H1 (cell line): ENCODE data around the gene ARPP21. TPM values are rescaled to one million over a fixed set of nuclear protein-coding genes. Genes with fewer than 3 reads are reported as not detected.

Experiments used
- CTCF ChIA-PET: fragments of 300-600 bp; sonication (Branson Sonifier 250); formaldehyde crosslinking; loops from one replicate; lab custom pipeline; 2021; ENCODE audit not compliant: partially characterized antibody; lab: Charles Lee
- POLR2A ChIA-PET: fragments of 300-600 bp; sonication (Branson Sonifier 250); formaldehyde crosslinking; loops from one replicate; lab custom pipeline; 2021; ENCODE audit warnings: inconsistent platforms; ENCODE audit not compliant: partially characterized antibody; lab: Charles Lee
- DNase-seq, 2 experiments: peaks; one replicate each; pipeline versions ENCODE4 v3.0.0 to v3.0.0-alpha.2; 2010 to 2022; ENCODE audit warnings: low spot score in 2 of 2, low read depth in 1 of 2, mixed read lengths in 1 of 2
- FAIRE-seq: peaks from 2 replicates; lab custom pipeline; 2011; peaks lifted over from hg19 to GRCh38; lab: Jason Lieb, UNC
- H2AFZ ChIP-seq: 2 replicates; pipeline ENCODE4 v1.8.1; 2012; ENCODE audit warnings: low read length, inconsistent platforms
- H2AK5ac ChIP-seq: 2 replicates; pipeline ENCODE4 v1.6.1; 2013; ENCODE audit warnings: low read depth, low read length
- H2BK120ac ChIP-seq: replicated peaks from 2 replicates; pipeline ENCODE3; 2013; ENCODE audit warnings: low read depth, low read length, inconsistent platforms
- H2BK12ac ChIP-seq: 2 replicates; pipeline ENCODE4 v1.6.1; 2013; ENCODE audit warnings: low read depth, low read length
- H2BK15ac ChIP-seq: 2 replicates; pipeline ENCODE4 v1.6.1; 2013; ENCODE audit warnings: low read length
- H2BK20ac ChIP-seq: 2 replicates; pipeline ENCODE4 v1.6.1; 2013; ENCODE audit warnings: low read length
- H2BK5ac ChIP-seq: 2 replicates; pipeline ENCODE4 v1.6.1; 2013; ENCODE audit warnings: low read depth, low read length
- H3K14ac ChIP-seq: 2 replicates; pipeline ENCODE4 v1.6.1; 2013; ENCODE audit warnings: inconsistent platforms; ENCODE audit not compliant: insufficient read length
- H3K18ac ChIP-seq: 2 replicates; pipeline ENCODE4 v1.6.1; 2013; ENCODE audit warnings: low read length; ENCODE audit errors: extremely low read depth
- H3K23ac ChIP-seq: 2 replicates; pipeline ENCODE4 v1.6.1; 2013; ENCODE audit warnings: inconsistent platforms; ENCODE audit not compliant: insufficient read length
- H3K23me2 ChIP-seq: 2 replicates; pipeline ENCODE4 v1.6.1; 2013; ENCODE audit warnings: low read depth, low read length
- H3K27ac ChIP-seq: 2 replicates; pipeline ENCODE4 v1.6.1; 2011; ENCODE audit warnings: low read depth, low read length, inconsistent platforms
- H3K27me3 ChIP-seq, 4 experiments: replicated peaks in 1 of 4; 1 replicate in 1 of 4; 2 replicates in 3 of 4; pipeline versions ENCODE4 v1.6.1 to v1.8.1; 2011 to 2013; ENCODE audit warnings: low read length in 3 of 4, mild to moderate bottlenecking in 3 of 4, inconsistent platforms in 2 of 4, mixed read lengths in 2 of 4, moderate library complexity in 1 of 4; ENCODE audit not compliant: control insufficient read depth in 3 of 4, insufficient read depth in 3 of 4; ENCODE audit errors: extremely low read depth in 1 of 4
- H3K36me3 ChIP-seq, 4 experiments: 2 replicates each; pipeline versions ENCODE4 v1.6.1 to v1.8.1; 2011 to 2013; ENCODE audit warnings: mild to moderate bottlenecking in 4 of 4, low read length in 3 of 4, moderate library complexity in 2 of 4, control low read depth in 1 of 4, inconsistent platforms in 1 of 4; ENCODE audit not compliant: insufficient read depth in 4 of 4, control insufficient read depth in 2 of 4
- H3K4ac ChIP-seq: replicated peaks from 2 replicates; pipeline ENCODE3; 2013; ENCODE audit warnings: low read length, low read depth, mixed read lengths, inconsistent platforms; ENCODE audit not compliant: insufficient read length
- H3K4me1 ChIP-seq, 4 experiments: replicated peaks in 1 of 4; 1 replicate in 1 of 4; 2 replicates in 3 of 4; pipeline versions ENCODE4 v1.6.1 to v1.8.1; 2011 to 2013; ENCODE audit warnings: low read length in 3 of 4, inconsistent platforms in 2 of 4, mixed read lengths in 1 of 4; ENCODE audit not compliant: insufficient read depth in 4 of 4, control insufficient read depth in 3 of 4
- H3K4me2 ChIP-seq, 2 experiments: 2 replicates each; pipeline versions ENCODE4 v1.6.1 to v1.8.1; 2011 to 2013; ENCODE audit warnings: low read depth in 2 of 2, low read length in 2 of 2, control low read depth in 1 of 2, inconsistent platforms in 1 of 2, mild to moderate bottlenecking in 1 of 2; ENCODE audit not compliant: insufficient read depth in 1 of 2
- H3K4me3 ChIP-seq, 4 experiments: fragments of 200-600, 300-600 bp in 1 of 4; sonication (generic), shearing (Covaris generic), sonication (Bioruptor Twin) in 1 of 4; 2 replicates each; pipeline versions ENCODE4 v1.5.1 to v1.8.1; 2011 to 2016; ENCODE audit warnings: low read length in 4 of 4, low read depth in 3 of 4, control low read depth in 2 of 4, inconsistent platforms in 2 of 4, mild to moderate bottlenecking in 2 of 4, mixed read lengths in 1 of 4, moderate library complexity in 1 of 4; ENCODE audit not compliant: insufficient read depth in 2 of 4; ENCODE audit errors: extremely low read depth in 1 of 4
- H3K56ac ChIP-seq: replicated peaks from 2 replicates; pipeline ENCODE3; 2013; ENCODE audit warnings: low read depth, mild to moderate bottlenecking, mixed read lengths, low read length, inconsistent platforms; ENCODE audit not compliant: insufficient read length
- H3K79me1 ChIP-seq: 2 replicates; pipeline ENCODE4 v1.6.1; 2013; ENCODE audit warnings: low read depth, low read length, control low read depth
- H3K79me2 ChIP-seq, 2 experiments: 2 replicates each; pipeline versions ENCODE4 v1.6.1 to v1.8.1; 2012 to 2013; ENCODE audit warnings: low read length in 2 of 2, mild to moderate bottlenecking in 2 of 2, inconsistent platforms in 1 of 2; ENCODE audit not compliant: insufficient read depth in 2 of 2, control insufficient read depth in 1 of 2
- H3K9ac ChIP-seq, 4 experiments: replicated peaks in 1 of 4; 1 replicate in 1 of 4; 2 replicates in 3 of 4; pipeline versions ENCODE4 v1.6.1 to v1.8.1; 2011 to 2013; ENCODE audit warnings: low read depth in 3 of 4, low read length in 3 of 4, control low read depth in 2 of 4, mild to moderate bottlenecking in 2 of 4, moderate library complexity in 2 of 4, inconsistent platforms in 1 of 4; ENCODE audit errors: extremely low read depth in 1 of 4
- H3K9me3 ChIP-seq, 2 experiments: 2 replicates each; pipeline versions ENCODE4 v1.6.1 to v1.8.1; 2012 to 2013; ENCODE audit warnings: mild to moderate bottlenecking in 2 of 2, moderate library complexity in 2 of 2, control low read depth in 1 of 2, inconsistent platforms in 1 of 2, low read depth in 1 of 2, low read length in 1 of 2, mixed read lengths in 1 of 2; ENCODE audit not compliant: insufficient read depth in 2 of 2
- H4K20me1 ChIP-seq, 2 experiments: replicated peaks in 1 of 2; 2 replicates each; pipeline versions ENCODE3 to v1.8.1; 2011 to 2013; ENCODE audit warnings: inconsistent platforms in 2 of 2, low read length in 2 of 2, mild to moderate bottlenecking in 1 of 2; ENCODE audit not compliant: insufficient read depth in 2 of 2, control insufficient read depth in 1 of 2
- H4K5ac ChIP-seq: 2 replicates; pipeline ENCODE4 v1.6.1; 2013; ENCODE audit warnings: low read length, low read depth, mixed read lengths, inconsistent platforms; ENCODE audit not compliant: insufficient read length
- H4K8ac ChIP-seq: 2 replicates; pipeline ENCODE4 v1.8.0; 2013; ENCODE audit warnings: mild to moderate bottlenecking, moderate library complexity, low read length, inconsistent platforms; ENCODE audit not compliant: insufficient read depth; ENCODE audit errors: extremely low read depth
- H4K91ac ChIP-seq: replicated peaks from 2 replicates; pipeline ENCODE3; 2013; ENCODE audit warnings: low read length, mixed read lengths, inconsistent platforms; ENCODE audit not compliant: insufficient read length
- BRCA1 ChIP-seq: IDR thresholded peaks from 2 replicates; pipeline ENCODE4 v1.6.1; 2012; ENCODE audit warnings: low read depth, low read length, improper control_type of control experiment
- CBX8 ChIP-seq: fragments of 300-800, 300-1000 bp; sonication (generic); IDR thresholded peaks from 2 replicates; pipeline ENCODE4 v1.7.1; 2016; ENCODE audit warnings: low read depth, low read length, borderline replicate concordance
- EZH2 ChIP-seq: fragments of 200-600 bp; sonication (generic); IDR thresholded peaks from 2 replicates; pipeline ENCODE4 v1.7.1; 2012; ENCODE audit warnings: low read depth, mild to moderate bottlenecking, moderate library complexity, low read length, inconsistent platforms; ENCODE audit not compliant: severe bottlenecking
- JUND ChIP-seq: IDR thresholded peaks from 2 replicates; pipeline ENCODE4 v1.6.1; 2011; ENCODE audit warnings: mild to moderate bottlenecking, improper control_type of control experiment, low read length
- KDM1A ChIP-seq: fragments of 200-600, 300-600 bp; sonication (generic); IDR thresholded peaks from 2 replicates; pipeline ENCODE4 v1.7.1; 2016; ENCODE audit warnings: mild to moderate bottlenecking, low read length, borderline replicate concordance
- POLR2A ChIP-seq, 2 experiments: IDR thresholded peaks; 1 replicate in 1 of 2; 2 replicates in 1 of 2; pipeline ENCODE4 v1.6.1; 2011; ENCODE audit warnings: low read depth in 2 of 2, low read length in 2 of 2, mild to moderate bottlenecking in 2 of 2; ENCODE audit errors: control extremely low read depth in 1 of 2
- RAD21 ChIP-seq, 2 experiments: IDR thresholded peaks in 1 of 2; conservative IDR thresholded peaks in 1 of 2; 2 replicates each; pipeline ENCODE4 v1.6.1; 2011; ENCODE audit warnings: low read depth in 2 of 2, low read length in 2 of 2, improper control_type of control experiment in 1 of 2, inconsistent platforms in 1 of 2, mild to moderate bottlenecking in 1 of 2, moderate library complexity in 1 of 2
- SRF ChIP-seq: IDR thresholded peaks from 2 replicates; pipeline ENCODE4 v1.6.1; 2011; ENCODE audit warnings: mild to moderate bottlenecking, low read depth, low read length, moderate library complexity
- TAF1 ChIP-seq: IDR thresholded peaks from 2 replicates; pipeline ENCODE4 v1.6.1; 2011; ENCODE audit warnings: mild to moderate bottlenecking, low read depth, low read length
- ZNF274 ChIP-seq: IDR thresholded peaks from 2 replicates; pipeline ENCODE4 v1.7.0; 2012; ENCODE audit warnings: low read length, borderline replicate concordance; ENCODE audit errors: extremely low read depth
- polyA plus RNA-seq, 7 experiments: library from polyadenylated mRNA; depleted of rRNA in 3 of 7; stranded (reverse) in 5 of 7; unstranded in 2 of 7; fragments of >200 nt in 5 of 7; fragments of 200-250 nt in 2 of 7; gene quantifications; 1 replicate in 5 of 7; 2 replicates in 1 of 7; 4 replicates in 1 of 7; pipeline versions ENCODE4 v1.2.1 to v1.2.3, GENCODE V29; 2011 to 2013; ENCODE audit warnings: missing spikeins in 2 of 7, mixed read lengths in 2 of 7
- total RNA-seq: library from RNA; stranded (reverse); fragmentation: NEBNext Ultra II Directional; extraction: Animal tissue kit (Norgen Biotek cat#: 25700); gene quantifications from 2 replicates; pipeline ENCODE4 v1.2.1, GENCODE V29; 2021

ARPP21 gene
- total and polyA plus RNA-seq, 2 of the 8 experiments (the other 6 are each of a cell fraction or from before 2014, with no cell fraction given): not detected

DNA sequence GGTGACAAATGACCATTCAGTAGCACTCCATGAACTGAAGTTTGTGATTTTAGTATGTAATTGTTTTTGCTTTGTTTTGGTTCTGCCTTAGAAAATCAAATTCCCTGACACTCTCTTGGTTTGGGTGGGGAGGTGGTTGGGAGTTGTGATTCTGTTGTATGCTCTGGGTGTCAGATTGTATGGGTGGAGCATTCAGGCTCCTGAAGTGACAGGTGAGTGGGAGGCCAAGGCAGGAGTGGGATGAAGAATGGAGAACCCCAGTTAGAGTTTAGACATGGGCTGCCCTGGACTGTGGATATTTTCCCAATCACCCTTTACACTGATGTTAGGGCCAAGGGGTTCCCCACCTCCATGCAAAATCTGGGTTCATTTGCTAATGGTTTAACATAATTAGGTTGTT, 83.6 kb downstream of the ARPP21 start:
- H3K79me1 ChIP-seq: no peaks in the 10 kb centered on the region
- H4K8ac ChIP-seq: no peak overlapping the region
- H3K9ac ChIP-seq: no peak overlapping the region
- H3K36me3 ChIP-seq: no peaks in the 10 kb centered on the region
- H4K5ac ChIP-seq: no peak overlapping the region
- no peak overlapping the region for H3K18ac ChIP-seq
- no peak overlapping the region for H3K4ac ChIP-seq
- H2BK5ac ChIP-seq: no peak overlapping the region
- H3K79me2 ChIP-seq: no peaks in the 10 kb centered on the region
- peaks cover 9 to 29% (median 13%) of the 10 kb centered on the region in 4 experiments; a peak in 6 of 7 replicates for H3K27me3 ChIP-seq
- H3K14ac ChIP-seq: no peak overlapping the region
- no peak overlapping the region for H2BK12ac ChIP-seq
- no peaks in the 10 kb centered on the region for H3K23me2 ChIP-seq
- no peak overlapping the region for H3K27ac ChIP-seq
- DNase-seq: no peak
- no peak overlapping the region for H3K4me2 ChIP-seq
- no peak overlapping the region for H2BK120ac ChIP-seq
- ChIA-PET CTCF (no interaction called here), POLR2A (no interaction called here)
- no peak overlapping the region for H2AK5ac ChIP-seq
- no peak overlapping the region for H2AFZ ChIP-seq
- H2BK20ac ChIP-seq: no peak overlapping the region
- no peak overlapping the region for H3K23ac ChIP-seq
- TF ChIP-seq SRF (no peak), RAD21 (IDR thresholded peaks at IDR 0.05 in 1 of 2, conservative IDR thresholded peaks at IDR 0.05 in 1 of 2; ENCODE audit: low read depth in 2 of 2, low read length in 2 of 2) (no peak), JUND (no peak), EZH2 (no peak), BRCA1 (no peak), KDM1A (no peak), TAF1 (no peak), CBX8 (no peak), ZNF274 (no peak), POLR2A (IDR thresholded peaks at IDR 0.05; ENCODE audit: control extremely low read depth in 1 of 2, low read depth in 2 of 2, low read length in 2 of 2) (no peak)
- H3K4me3 ChIP-seq: no peak overlapping the region
- no peak overlapping the region for H2BK15ac ChIP-seq
- no peak overlapping the region for H4K91ac ChIP-seq
- no peaks in the 10 kb centered on the region for H3K9me3 ChIP-seq
- no peak for FAIRE-seq
- H3K56ac ChIP-seq: no peak overlapping the region
- peaks cover 0 to 4% of the 10 kb centered on the region in 2 experiments for H4K20me1 ChIP-seq
- H3K4me1 ChIP-seq: 0 out of 7 replicates have a peak, but pooled peaks cover 0 to 5% (median 0%) of the 10 kb centered on the region in 4 experiments
